IMR-90 (cell line): ENCODE results near the gene DOCK2.

Source experiments
- CTCF ChIP-seq: conservative IDR thresholded peaks from 2 replicates; pipeline ENCODE4 v1.5.1; 2012; ENCODE audit warnings: mild to moderate bottlenecking, low read depth, low read length, improper control_type of control experiment
- ELK1 ChIP-seq: fragments of 150-350 bp; IDR thresholded peaks from 2 replicates; pipeline ENCODE4 v1.6.1; 2016; ENCODE audit warnings: low read depth, mild to moderate bottlenecking, low read length, moderate library complexity, borderline replicate concordance
- POLR2A ChIP-seq: IDR thresholded peaks from 2 replicates; pipeline ENCODE4 v1.6.1; 2012; ENCODE audit warnings: mild to moderate bottlenecking, low read depth, low read length
- RFX5 ChIP-seq: IDR thresholded peaks from 2 replicates; pipeline ENCODE4 v1.8.0; 2012; ENCODE audit warnings: low read depth, mild to moderate bottlenecking, low read length, moderate library complexity
- USF2 ChIP-seq: fragments of 150-350 bp; IDR thresholded peaks from 2 replicates; pipeline ENCODE4 v1.6.1; 2017; ENCODE audit warnings: mild to moderate bottlenecking, antibody characterized with exemption, low read length, low read depth

- TF ChIP-seq ELK1 (no peak), CTCF (no peak), POLR2A (no peak), RFX5 (no peak), USF2 (no peak)
Observed at GRCh38 chr5:169922474-169922873, 285.4 kb downstream of the DOCK2 start.
